GM12801 (cell line): ENCODE data around the gene SMIM28.

Experiments used
- TF ChIP-seq, protein P1 (sequence below): IDR thresholded peaks from one replicate; pipeline ENCODE4 v1.5.1; 2011; ENCODE audit warnings: control low read depth; ENCODE audit not compliant: insufficient read length; ENCODE audit errors: extremely low read depth

SMIM28 gene

GRCh38 chr6:138402838-138403187, 25.1 kb downstream of the SMIM28 start:
- TF ChIP-seq, protein P1, sequence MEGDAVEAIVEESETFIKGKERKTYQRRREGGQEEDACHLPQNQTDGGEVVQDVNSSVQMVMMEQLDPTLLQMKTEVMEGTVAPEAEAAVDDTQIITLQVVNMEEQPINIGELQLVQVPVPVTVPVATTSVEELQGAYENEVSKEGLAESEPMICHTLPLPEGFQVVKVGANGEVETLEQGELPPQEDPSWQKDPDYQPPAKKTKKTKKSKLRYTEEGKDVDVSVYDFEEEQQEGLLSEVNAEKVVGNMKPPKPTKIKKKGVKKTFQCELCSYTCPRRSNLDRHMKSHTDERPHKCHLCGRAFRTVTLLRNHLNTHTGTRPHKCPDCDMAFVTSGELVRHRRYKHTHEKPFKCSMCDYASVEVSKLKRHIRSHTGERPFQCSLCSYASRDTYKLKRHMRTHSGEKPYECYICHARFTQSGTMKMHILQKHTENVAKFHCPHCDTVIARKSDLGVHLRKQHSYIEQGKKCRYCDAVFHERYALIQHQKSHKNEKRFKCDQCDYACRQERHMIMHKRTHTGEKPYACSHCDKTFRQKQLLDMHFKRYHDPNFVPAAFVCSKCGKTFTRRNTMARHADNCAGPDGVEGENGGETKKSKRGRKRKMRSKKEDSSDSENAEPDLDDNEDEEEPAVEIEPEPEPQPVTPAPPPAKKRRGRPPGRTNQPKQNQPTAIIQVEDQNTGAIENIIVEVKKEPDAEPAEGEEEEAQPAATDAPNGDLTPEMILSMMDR = no peak

GRCh38 chr6:138403324-138403800, 25.7 kb downstream of the SMIM28 start:
- TF ChIP-seq, protein P1 = no peak

DNA sequence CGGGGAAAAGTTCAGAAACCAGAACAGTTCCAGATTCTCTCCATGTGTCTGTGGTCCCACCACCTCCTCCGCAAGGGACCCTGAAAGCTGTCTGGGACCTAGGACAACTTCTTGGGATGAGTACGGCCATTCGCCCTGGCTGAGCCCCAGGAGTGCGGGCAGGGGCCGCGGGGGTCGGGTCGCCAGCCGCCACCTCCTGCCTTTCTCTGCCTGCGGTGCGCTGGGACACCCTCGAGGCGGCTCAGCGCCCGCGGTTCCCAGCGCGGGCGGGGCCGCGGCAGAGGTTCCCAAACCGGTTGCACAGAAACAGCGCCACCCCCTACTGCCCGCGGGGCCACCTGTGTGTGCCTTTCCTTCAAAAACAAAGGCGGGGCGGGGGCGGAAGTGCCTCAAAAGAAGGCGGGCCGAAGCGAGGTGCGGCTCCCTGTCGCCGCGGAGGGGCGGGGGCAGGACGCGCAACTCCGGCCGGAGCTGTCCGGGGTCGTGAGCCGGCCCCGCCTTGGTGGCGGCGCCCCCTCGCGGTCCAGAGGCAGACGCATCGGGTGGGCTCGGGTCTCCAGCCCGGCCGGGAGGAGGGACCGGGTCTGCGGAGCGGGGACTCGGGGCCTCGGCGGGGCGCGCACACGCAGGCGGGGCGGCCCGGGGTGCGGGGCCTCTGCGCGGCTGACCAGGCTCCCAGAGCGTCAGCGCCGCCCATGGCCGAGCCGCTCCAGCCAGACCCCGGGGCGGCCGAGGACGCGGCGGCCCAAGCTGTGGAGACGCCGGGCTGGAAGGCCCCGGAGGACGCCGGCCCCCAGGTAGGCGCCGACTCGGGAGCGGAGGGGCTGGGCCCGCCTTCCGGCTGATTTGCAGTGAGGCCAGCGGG, 26.3 kb downstream of the SMIM28 start, which contains the start of gene HEBP2:
Gene HEBP2 (plus strand): TSS at position 423 of the 865 bp plus-strand sequence. CDS start 273 bp downstream, at position 696.
- TF ChIP-seq, protein P1 = no peak

DNA sequence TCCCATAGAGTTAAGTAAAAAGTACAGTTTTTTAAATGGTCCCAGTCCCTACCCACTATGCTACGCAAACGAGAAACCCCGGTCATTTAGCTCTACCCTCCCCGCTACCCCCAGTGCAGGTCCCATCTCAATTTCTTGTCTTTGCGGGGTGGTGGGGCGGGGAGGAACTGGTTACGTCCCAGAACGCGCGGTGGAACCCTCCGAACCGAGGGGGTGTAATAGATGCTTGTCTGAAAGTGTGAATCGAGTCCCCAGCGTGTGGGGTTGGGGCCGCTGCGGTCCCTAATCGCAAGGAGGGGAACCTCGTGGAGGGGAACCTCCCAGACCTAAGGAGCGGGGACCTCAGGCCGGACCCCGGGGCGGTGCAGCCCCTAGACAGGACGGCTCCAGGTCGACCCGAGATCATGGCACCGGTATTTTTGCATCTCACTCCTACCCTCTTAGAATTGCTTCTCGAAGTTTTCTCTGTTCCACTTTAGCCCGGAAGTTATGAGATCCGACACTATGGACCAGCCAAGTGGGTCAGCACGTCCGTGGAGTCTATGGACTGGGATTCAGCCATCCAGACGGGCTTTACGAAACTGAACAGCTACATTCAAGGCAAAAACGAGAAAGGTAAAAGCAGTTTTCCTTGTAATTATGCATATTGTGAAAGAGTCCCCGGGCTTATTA, 27.1 kb downstream of the SMIM28 start:
- TF ChIP-seq, protein P1 = no peak

DNA sequence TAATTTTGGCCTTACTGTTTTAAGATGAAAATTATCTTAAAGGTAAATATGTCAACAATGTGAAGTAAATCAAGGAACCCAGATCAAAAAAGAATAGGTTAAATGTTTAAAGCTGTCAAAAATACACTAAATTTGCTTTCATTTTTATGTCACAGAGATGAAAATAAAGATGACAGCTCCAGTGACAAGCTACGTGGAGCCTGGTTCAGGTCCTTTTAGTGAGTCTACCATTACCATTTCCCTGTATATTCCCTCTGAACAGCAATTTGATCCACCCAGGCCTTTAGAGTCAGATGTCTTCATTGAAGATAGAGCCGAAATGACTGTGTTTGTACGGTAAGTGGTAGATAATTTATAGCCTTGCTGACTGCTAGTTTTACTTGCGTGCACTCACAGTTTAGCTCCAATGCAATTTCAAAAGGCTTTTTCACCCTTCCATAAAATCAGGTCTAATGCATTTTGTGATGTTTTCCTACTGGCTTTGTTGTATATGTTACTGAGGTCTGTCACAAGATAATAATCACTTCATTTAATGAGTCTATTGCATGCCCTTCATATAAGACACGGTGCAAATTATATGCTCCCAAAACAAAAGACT, 28.2 kb downstream of the SMIM28 start:
- TF ChIP-seq, protein P1 = no peak

- TF ChIP-seq, protein P1 = no peak
Observed at GRCh38 chr6:138406443-138406842, 28.7 kb downstream of the SMIM28 start.

GRCh38 chr6:138410048-138410735, 32.5 kb downstream of the SMIM28 start:
- TF ChIP-seq, protein P1 = no peak
